SK-N-SH (cell line): Measurements from ENCODE around the gene ADORA3. TPM values are rescaled to one million over a fixed set of nuclear protein-coding genes. Genes with fewer than 3 reads are reported as not detected.
A peak's percentile ranks its signal among the peaks of the same experiment; 100 is the strongest.

Experiments used
- CTCF ChIA-PET: fragments of 300-600, 350-600 bp; formaldehyde crosslinking; extraction: SDS; loops from one replicate; lab custom pipeline; 2021; lab: Yijun Ruan, JAX
- POLR2A ChIA-PET: fragments of 350-600 bp; sonication (Branson Sonifier 250); formaldehyde crosslinking; extraction: SDS; loops from one replicate; lab custom pipeline; 2020; ENCODE audit warnings: antibody characterized with exemption, inconsistent platforms; lab: Yijun Ruan, JAX
- DNase-seq: peaks from one replicate; pipeline ENCODE4 v3.0.0; 2012
- H2AFZ ChIP-seq: fragments of 200-600 bp; sonication (generic); 2 replicates; pipeline ENCODE4 v1.8.1; 2016; ENCODE audit warnings: antibody characterized with exemption, mild to moderate bottlenecking, low read depth
- H3F3A ChIP-seq: fragments of 200-600 bp; sonication (generic); replicated peaks from 2 replicates; pipeline ENCODE3; 2016; ENCODE audit warnings: antibody characterized with exemption, mild to moderate bottlenecking; ENCODE audit not compliant: insufficient read depth
- H3K27ac ChIP-seq, 2 experiments: fragments of 200-500 bp in 1 of 2; fragments of 200-600 bp in 1 of 2; sonication (Bioruptor generic) in 1 of 2; sonication (generic), shearing (Covaris generic) in 1 of 2; 2 replicates each; pipeline versions ENCODE4 v1.5.1 to v1.6.1; 2014 to 2016; ENCODE audit warnings: low read depth in 2 of 2, inconsistent platforms in 1 of 2, low read length in 1 of 2, mild to moderate bottlenecking in 1 of 2, mixed read lengths in 1 of 2
- H3K27me3 ChIP-seq: fragments of 200-600 bp; sonication (generic), shearing (Covaris generic); 2 replicates; pipeline ENCODE4 v1.6.1; 2016; ENCODE audit warnings: mixed run types; ENCODE audit not compliant: insufficient read depth
- H3K36me3 ChIP-seq, 2 experiments: fragments of 200-500 bp in 1 of 2; fragments of 200-600 bp in 1 of 2; sonication (Bioruptor generic) in 1 of 2; sonication (generic) in 1 of 2; replicated peaks in 1 of 2; 2 replicates each; pipeline versions ENCODE3 to v1.5.1; 2014 to 2016; ENCODE audit warnings: low read length in 1 of 2, mild to moderate bottlenecking in 1 of 2; ENCODE audit not compliant: insufficient read depth in 2 of 2, control insufficient read depth in 1 of 2
- H3K4me1 ChIP-seq, 2 experiments: fragments of 200-500 bp in 1 of 2; fragments of 200-600 bp in 1 of 2; sonication (Bioruptor generic) in 1 of 2; sonication (generic), shearing (Covaris generic) in 1 of 2; 2 replicates each; pipeline versions ENCODE4 v1.5.1 to v1.6.1; 2014 to 2016; ENCODE audit warnings: low read depth in 1 of 2, low read length in 1 of 2, mixed run types in 1 of 2; ENCODE audit not compliant: insufficient read depth in 2 of 2, control insufficient read depth in 1 of 2
- H3K4me2 ChIP-seq: fragments of 200-600 bp; sonication (generic), shearing (Covaris generic); 2 replicates; pipeline ENCODE4 v1.6.1; 2017; ENCODE audit warnings: mixed run types
- H3K4me3 ChIP-seq, 2 experiments: fragments of 200-500 bp in 1 of 2; fragments of 200-600 bp in 1 of 2; sonication (Bioruptor generic) in 1 of 2; sonication (generic), shearing (Covaris generic) in 1 of 2; 2 replicates each; pipeline versions ENCODE4 v1.5.1 to v1.8.1; 2014 to 2016; ENCODE audit warnings: low read depth in 2 of 2, inconsistent platforms in 1 of 2, low read length in 1 of 2, mild to moderate bottlenecking in 1 of 2, mixed read lengths in 1 of 2, moderate library complexity in 1 of 2
- H3K79me2 ChIP-seq: fragments of 200-600 bp; sonication (generic); 2 replicates; pipeline ENCODE4 v1.8.1; 2017; ENCODE audit warnings: mild to moderate bottlenecking; ENCODE audit not compliant: insufficient read depth
- H3K9ac ChIP-seq: fragments of 200-600 bp; sonication (generic); 2 replicates; pipeline ENCODE4 v1.6.1; 2017; ENCODE audit warnings: mixed run types
- H3K9me2 ChIP-seq: fragments of 200-600 bp; sonication (generic); 2 replicates; pipeline ENCODE4 v1.6.1; 2017; ENCODE audit warnings: mixed run types
- H3K9me3 ChIP-seq: fragments of 200-600 bp; sonication (generic); 2 replicates; pipeline ENCODE4 v1.6.1; 2017; ENCODE audit warnings: mixed run types, mild to moderate bottlenecking, moderate library complexity
- H4K20me1 ChIP-seq: fragments of 200-600 bp; sonication (generic); 2 replicates; pipeline ENCODE4 v1.6.1; 2017; ENCODE audit warnings: mild to moderate bottlenecking, mixed run types; ENCODE audit not compliant: insufficient read depth
- CHD2 ChIP-seq: fragments of 150-350 bp; IDR thresholded peaks from 2 replicates; pipeline ENCODE4 v1.6.1; 2018; ENCODE audit warnings: low read length; ENCODE audit not compliant: partially characterized antibody
- ELF1 ChIP-seq: IDR thresholded peaks from 2 replicates; pipeline ENCODE4 v1.4.0; 2012
- EZH2phosphoT487 ChIP-seq: fragments of 200-600 bp; sonication (generic); IDR thresholded peaks from 2 replicates; pipeline ENCODE4 v1.6.1; 2017; ENCODE audit warnings: low read depth, mixed run types, mild to moderate bottlenecking, antibody characterized with exemption, moderate library complexity, borderline replicate concordance
- FOSL2 ChIP-seq: IDR thresholded peaks from 2 replicates; pipeline ENCODE4 v1.4.0; 2012; ENCODE audit warnings: low read depth, mild to moderate bottlenecking, moderate library complexity, borderline replicate concordance
- FOXJ3 ChIP-seq: sonication (generic); formaldehyde crosslinking; IDR thresholded peaks from 2 replicates; pipeline ENCODE4 v1.5.1; 2020; ENCODE audit warnings: mild to moderate bottlenecking, missing genetic modification reagents
- GABPA ChIP-seq: IDR thresholded peaks from 2 replicates; pipeline ENCODE4 v1.4.0; 2012; ENCODE audit warnings: low read depth, mild to moderate bottlenecking
- GATA2 ChIP-seq: sonication (generic); formaldehyde crosslinking; IDR thresholded peaks from 2 replicates; pipeline ENCODE4 v1.5.0; 2020; ENCODE audit warnings: mild to moderate bottlenecking, missing genetic modification reagents
- JUND ChIP-seq: IDR thresholded peaks from 2 replicates; pipeline ENCODE4 v1.4.0; 2012
- MEF2A ChIP-seq: IDR thresholded peaks from 2 replicates; pipeline ENCODE4 v1.4.0; 2012; ENCODE audit warnings: low read depth, borderline replicate concordance
- MXI1 ChIP-seq: IDR thresholded peaks from 2 replicates; pipeline ENCODE4 v1.6.1; 2012; ENCODE audit warnings: mild to moderate bottlenecking, low read depth, low read length, improper control_type of control experiment
- NFIC ChIP-seq: IDR thresholded peaks from 2 replicates; pipeline ENCODE4 v1.4.0; 2012; ENCODE audit warnings: borderline replicate concordance
- POLR2AphosphoS5 ChIP-seq: IDR thresholded peaks from 2 replicates; pipeline ENCODE4 v1.6.1; 2012; ENCODE audit warnings: low read depth, low read length
- RAD21 ChIP-seq: IDR thresholded peaks from 2 replicates; pipeline ENCODE4 v1.6.1; 2012; ENCODE audit warnings: mild to moderate bottlenecking, low read length
- RCOR1 ChIP-seq: fragments of 150-350 bp; IDR thresholded peaks from 2 replicates; pipeline ENCODE4 v1.6.1; 2017; ENCODE audit warnings: antibody characterized with exemption, low read length
- RXRA ChIP-seq: IDR thresholded peaks from 2 replicates; pipeline ENCODE4 v1.4.0; 2012; ENCODE audit warnings: low read depth, mild to moderate bottlenecking, borderline replicate concordance
- SMC3 ChIP-seq: IDR thresholded peaks from 2 replicates; pipeline ENCODE4 v1.6.1; 2012; ENCODE audit warnings: low read depth, low read length, improper control_type of control experiment
- TAF1 ChIP-seq: IDR thresholded peaks from 2 replicates; pipeline ENCODE4 v1.6.1; 2012; ENCODE audit warnings: low read depth, mild to moderate bottlenecking, low read length, moderate library complexity, borderline replicate concordance
- TCF12 ChIP-seq: IDR thresholded peaks from 2 replicates; pipeline ENCODE4 v1.4.0; 2012
- TEAD4 ChIP-seq: IDR thresholded peaks from 2 replicates; pipeline ENCODE4 v1.4.0; 2012; ENCODE audit warnings: mild to moderate bottlenecking, borderline replicate concordance; ENCODE audit not compliant: insufficient read depth
- YY1 ChIP-seq: IDR thresholded peaks from 2 replicates; pipeline ENCODE4 v1.4.0; 2012; ENCODE audit warnings: low read depth, mild to moderate bottlenecking
- WGBS: methylation state at CpG from one replicate; pipeline ENCODE4 v1.1.6; 2017; ENCODE audit warnings: low lambda C conversion rate; 5-methylcytosine and 5-hydroxymethylcytosine counted together
- polyA plus RNA-seq, 3 experiments: library from polyadenylated mRNA; depleted of rRNA; stranded (reverse); fragments of >200 nt; gene quantifications; 2 replicates each; pipeline ENCODE4 v1.2.3, GENCODE V29; 2012
- TF ChIP-seq, protein P1 (sequence below): fragments of 150-350 bp; IDR thresholded peaks from 2 replicates; pipeline ENCODE4 v1.6.1; 2017; ENCODE audit warnings: antibody characterized with exemption, low read length, low read depth, borderline replicate concordance
- TF ChIP-seq, protein P2 (sequence below): IDR thresholded peaks from 2 replicates; pipeline ENCODE4 v1.4.0; 2012; ENCODE audit warnings: low read depth
- TF ChIP-seq, protein P3 (sequence below): IDR thresholded peaks from 2 replicates; pipeline ENCODE4 v1.4.0; 2012; ENCODE audit warnings: low read depth, borderline replicate concordance
- TF ChIP-seq, protein P4 (sequence below): fragments of 150-350 bp; IDR thresholded peaks from 2 replicates; pipeline ENCODE4 v1.6.1; 2016; ENCODE audit warnings: mild to moderate bottlenecking, low read depth, low read length
- TF ChIP-seq, protein P5 (sequence below): fragments of 200-600 bp; sonication (generic); IDR thresholded peaks from 2 replicates; pipeline ENCODE4 v1.6.1; 2017; ENCODE audit warnings: antibody characterized with exemption, mild to moderate bottlenecking, moderate library complexity
- TF ChIP-seq, protein P6 (sequence below): IDR thresholded peaks from 2 replicates; pipeline ENCODE4 v1.4.0; 2012; ENCODE audit warnings: low read depth, borderline replicate concordance
- TF ChIP-seq, protein P7 (sequence below): IDR thresholded peaks from 2 replicates; pipeline ENCODE4; 2012

ADORA3 gene
- polyA plus RNA-seq, 1 of the 3 experiments (the other 2 are of a cell fraction): not detected

DNA sequence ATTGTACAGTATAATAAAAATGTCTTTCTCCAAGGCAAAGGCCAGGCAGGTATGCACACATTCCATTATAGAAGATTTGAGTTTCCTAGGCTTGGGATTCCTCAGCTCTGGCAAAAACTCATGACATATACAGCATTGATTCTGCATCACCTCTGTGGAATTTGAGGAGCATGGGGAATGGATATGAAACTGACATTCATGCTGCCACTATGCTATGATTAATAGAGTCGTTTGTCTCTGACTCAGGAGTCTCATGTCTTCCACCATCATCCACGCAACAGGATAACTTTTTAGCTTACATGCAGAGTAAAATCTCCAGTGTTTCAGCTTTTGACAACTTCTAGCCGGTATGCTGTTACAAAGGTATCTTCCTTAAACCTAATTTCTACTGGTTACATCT, 49.8 kb upstream of the ADORA3 start:
- H3K79me2 ChIP-seq: no peaks in the 10 kb centered on the region
- H3K9me3 ChIP-seq: no peaks in the 10 kb centered on the region
- H3K36me3 ChIP-seq: peaks cover 0 to 2% of the 10 kb centered on the region in 2 experiments
- H3K9ac ChIP-seq: no peak overlapping the region
- no peak overlapping the region for H3K4me3 ChIP-seq
- WGBS: 28% methylated on average over 3 of the region's 3 CpGs
- H3K27me3 ChIP-seq: no peaks in the 10 kb centered on the region
- H3K9me2 ChIP-seq: no peaks in the 10 kb centered on the region
- no peaks in the 10 kb centered on the region for H4K20me1 ChIP-seq
- no peaks in the 10 kb centered on the region for H3K4me1 ChIP-seq
- peak overlapping the region in 1 of 2 experiments; percentile 60; a peak in 3 of 4 replicates for H3K27ac ChIP-seq
- H3F3A ChIP-seq: peaks cover 16% of the 10 kb centered on the region
- ChIA-PET POLR2A (no interaction called here), CTCF (no interaction called here)
- DNase-seq: no peak
- H3K4me2 ChIP-seq: no peak overlapping the region
- no peak overlapping the region for H2AFZ ChIP-seq
- no peak; the same call in 1 of the 2 replicates for TF ChIP-seq RXRA
- no peak for TF ChIP-seq TAF1
- TF ChIP-seq, protein P1, sequence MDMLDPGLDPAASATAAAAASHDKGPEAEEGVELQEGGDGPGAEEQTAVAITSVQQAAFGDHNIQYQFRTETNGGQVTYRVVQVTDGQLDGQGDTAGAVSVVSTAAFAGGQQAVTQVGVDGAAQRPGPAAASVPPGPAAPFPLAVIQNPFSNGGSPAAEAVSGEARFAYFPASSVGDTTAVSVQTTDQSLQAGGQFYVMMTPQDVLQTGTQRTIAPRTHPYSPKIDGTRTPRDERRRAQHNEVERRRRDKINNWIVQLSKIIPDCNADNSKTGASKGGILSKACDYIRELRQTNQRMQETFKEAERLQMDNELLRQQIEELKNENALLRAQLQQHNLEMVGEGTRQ: no peak
- no peak for TF ChIP-seq EZH2phosphoT487
- no peak for TF ChIP-seq GATA2 (CRISPR knock-in tag)
- TF ChIP-seq, protein P2, sequence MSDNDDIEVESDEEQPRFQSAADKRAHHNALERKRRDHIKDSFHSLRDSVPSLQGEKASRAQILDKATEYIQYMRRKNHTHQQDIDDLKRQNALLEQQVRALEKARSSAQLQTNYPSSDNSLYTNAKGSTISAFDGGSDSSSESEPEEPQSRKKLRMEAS: peak; percentile 59; the same call in 1 of the 2 replicates
- no peak for TF ChIP-seq SMC3
- TF ChIP-seq ELF1: no peak
- TF ChIP-seq TEAD4: peak; percentile 87
- TF ChIP-seq FOXJ3: no peak
- no peak for TF ChIP-seq GABPA
- TF ChIP-seq CHD2: no peak
- TF ChIP-seq, protein P3, sequence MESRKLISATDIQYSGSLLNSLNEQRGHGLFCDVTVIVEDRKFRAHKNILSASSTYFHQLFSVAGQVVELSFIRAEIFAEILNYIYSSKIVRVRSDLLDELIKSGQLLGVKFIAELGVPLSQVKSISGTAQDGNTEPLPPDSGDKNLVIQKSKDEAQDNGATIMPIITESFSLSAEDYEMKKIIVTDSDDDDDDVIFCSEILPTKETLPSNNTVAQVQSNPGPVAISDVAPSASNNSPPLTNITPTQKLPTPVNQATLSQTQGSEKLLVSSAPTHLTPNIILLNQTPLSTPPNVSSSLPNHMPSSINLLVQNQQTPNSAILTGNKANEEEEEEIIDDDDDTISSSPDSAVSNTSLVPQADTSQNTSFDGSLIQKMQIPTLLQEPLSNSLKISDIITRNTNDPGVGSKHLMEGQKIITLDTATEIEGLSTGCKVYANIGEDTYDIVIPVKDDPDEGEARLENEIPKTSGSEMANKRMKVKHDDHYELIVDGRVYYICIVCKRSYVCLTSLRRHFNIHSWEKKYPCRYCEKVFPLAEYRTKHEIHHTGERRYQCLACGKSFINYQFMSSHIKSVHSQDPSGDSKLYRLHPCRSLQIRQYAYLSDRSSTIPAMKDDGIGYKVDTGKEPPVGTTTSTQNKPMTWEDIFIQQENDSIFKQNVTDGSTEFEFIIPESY: peak; percentile 56; the same call in 1 of the 2 replicates
- TF ChIP-seq TCF12: peak; percentile 87
- TF ChIP-seq, protein P4, sequence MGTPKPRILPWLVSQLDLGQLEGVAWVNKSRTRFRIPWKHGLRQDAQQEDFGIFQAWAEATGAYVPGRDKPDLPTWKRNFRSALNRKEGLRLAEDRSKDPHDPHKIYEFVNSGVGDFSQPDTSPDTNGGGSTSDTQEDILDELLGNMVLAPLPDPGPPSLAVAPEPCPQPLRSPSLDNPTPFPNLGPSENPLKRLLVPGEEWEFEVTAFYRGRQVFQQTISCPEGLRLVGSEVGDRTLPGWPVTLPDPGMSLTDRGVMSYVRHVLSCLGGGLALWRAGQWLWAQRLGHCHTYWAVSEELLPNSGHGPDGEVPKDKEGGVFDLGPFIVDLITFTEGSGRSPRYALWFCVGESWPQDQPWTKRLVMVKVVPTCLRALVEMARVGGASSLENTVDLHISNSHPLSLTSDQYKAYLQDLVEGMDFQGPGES: no peak
- TF ChIP-seq MEF2A: no peak
- no peak; the same call in 1 of the 2 replicates for TF ChIP-seq POLR2AphosphoS5
- TF ChIP-seq, protein P5, sequence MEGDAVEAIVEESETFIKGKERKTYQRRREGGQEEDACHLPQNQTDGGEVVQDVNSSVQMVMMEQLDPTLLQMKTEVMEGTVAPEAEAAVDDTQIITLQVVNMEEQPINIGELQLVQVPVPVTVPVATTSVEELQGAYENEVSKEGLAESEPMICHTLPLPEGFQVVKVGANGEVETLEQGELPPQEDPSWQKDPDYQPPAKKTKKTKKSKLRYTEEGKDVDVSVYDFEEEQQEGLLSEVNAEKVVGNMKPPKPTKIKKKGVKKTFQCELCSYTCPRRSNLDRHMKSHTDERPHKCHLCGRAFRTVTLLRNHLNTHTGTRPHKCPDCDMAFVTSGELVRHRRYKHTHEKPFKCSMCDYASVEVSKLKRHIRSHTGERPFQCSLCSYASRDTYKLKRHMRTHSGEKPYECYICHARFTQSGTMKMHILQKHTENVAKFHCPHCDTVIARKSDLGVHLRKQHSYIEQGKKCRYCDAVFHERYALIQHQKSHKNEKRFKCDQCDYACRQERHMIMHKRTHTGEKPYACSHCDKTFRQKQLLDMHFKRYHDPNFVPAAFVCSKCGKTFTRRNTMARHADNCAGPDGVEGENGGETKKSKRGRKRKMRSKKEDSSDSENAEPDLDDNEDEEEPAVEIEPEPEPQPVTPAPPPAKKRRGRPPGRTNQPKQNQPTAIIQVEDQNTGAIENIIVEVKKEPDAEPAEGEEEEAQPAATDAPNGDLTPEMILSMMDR: no peak
- TF ChIP-seq MXI1: no peak
- TF ChIP-seq YY1: peak; percentile 25; the same call in 1 of the 2 replicates
- TF ChIP-seq, protein P6, sequence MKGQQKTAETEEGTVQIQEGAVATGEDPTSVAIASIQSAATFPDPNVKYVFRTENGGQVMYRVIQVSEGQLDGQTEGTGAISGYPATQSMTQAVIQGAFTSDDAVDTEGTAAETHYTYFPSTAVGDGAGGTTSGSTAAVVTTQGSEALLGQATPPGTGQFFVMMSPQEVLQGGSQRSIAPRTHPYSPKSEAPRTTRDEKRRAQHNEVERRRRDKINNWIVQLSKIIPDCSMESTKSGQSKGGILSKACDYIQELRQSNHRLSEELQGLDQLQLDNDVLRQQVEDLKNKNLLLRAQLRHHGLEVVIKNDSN: no peak
- no peak for TF ChIP-seq RCOR1
- no peak for TF ChIP-seq RAD21
- TF ChIP-seq, protein P7, sequence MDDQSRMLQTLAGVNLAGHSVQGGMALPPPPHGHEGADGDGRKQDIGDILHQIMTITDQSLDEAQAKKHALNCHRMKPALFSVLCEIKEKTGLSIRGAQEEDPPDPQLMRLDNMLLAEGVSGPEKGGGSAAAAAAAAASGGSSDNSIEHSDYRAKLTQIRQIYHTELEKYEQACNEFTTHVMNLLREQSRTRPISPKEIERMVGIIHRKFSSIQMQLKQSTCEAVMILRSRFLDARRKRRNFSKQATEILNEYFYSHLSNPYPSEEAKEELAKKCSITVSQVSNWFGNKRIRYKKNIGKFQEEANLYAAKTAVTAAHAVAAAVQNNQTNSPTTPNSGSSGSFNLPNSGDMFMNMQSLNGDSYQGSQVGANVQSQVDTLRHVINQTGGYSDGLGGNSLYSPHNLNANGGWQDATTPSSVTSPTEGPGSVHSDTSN: peak; percentile 97
- TF ChIP-seq FOSL2: peak; percentile 82
- TF ChIP-seq NFIC: peak; percentile 63
- TF ChIP-seq JUND: peak; percentile 91
